HG03521 (cell line): ENCODE results near the gene GGPS1.
A peak's percentile ranks its signal among the peaks of the same experiment; 100 is the strongest.
"Not testable (repeated sequence)": the region's sequence is repeated elsewhere in the genome, so short reads cannot be mapped to it uniquely, and the experiment has no call there.

Source experiments
- ATAC-seq: cut with Tn5 transposase; IDR thresholded peaks from one replicate; pipeline ENCODE4 v1.9.1; 2021; ENCODE audit warnings: mild to moderate bottlenecking, moderate library complexity; ENCODE audit not compliant: unreplicated experiment

The GGPS1 gene

DNA sequence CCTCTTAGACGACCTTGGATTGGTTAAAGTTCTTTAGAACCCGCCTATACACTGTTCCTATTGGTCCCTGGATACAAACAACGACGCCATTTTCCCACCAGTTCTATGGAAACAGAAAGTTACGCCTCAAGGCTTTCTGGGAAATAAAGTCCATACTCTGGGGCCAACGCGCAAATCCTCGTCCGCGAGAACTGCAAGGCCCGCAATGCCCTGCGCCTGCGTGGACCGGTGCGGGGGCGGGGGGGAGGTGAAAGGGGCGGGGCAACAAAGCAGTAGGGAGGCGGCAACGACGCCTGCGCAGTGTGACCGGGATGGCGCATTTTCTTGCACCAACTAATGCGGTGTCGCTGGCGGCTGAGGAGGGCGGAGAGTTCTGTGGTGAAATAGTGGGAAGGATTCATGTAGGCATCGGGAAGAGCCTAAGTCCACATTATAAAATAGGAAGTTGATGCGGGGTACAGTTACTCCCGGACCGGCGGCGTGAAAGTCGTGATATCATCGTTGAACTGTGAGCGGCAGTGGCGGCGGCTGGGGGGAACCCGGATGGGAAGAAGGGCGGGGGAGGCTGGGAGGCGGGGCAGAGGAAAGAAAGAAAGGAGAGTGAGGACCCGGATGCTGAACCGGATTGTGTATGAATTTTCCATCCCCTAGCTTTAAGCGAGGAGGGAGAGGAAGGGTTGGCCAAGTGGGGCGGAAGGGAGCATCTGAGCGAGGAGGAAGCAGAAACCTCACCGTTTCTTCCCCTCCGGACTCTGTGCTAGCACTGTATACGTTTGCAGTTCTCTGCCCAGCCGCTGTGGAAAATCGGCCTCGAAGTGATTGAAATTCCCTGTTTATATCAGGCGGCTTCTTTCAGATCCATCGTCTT, at the start of gene GGPS1:
TSS of gene GGPS1 (plus strand) at position 300 of the 868 bp plus-strand sequence. CDS start 6,695 bp downstream, outside the sequence.
- peak; percentile 72 for ATAC-seq

DNA sequence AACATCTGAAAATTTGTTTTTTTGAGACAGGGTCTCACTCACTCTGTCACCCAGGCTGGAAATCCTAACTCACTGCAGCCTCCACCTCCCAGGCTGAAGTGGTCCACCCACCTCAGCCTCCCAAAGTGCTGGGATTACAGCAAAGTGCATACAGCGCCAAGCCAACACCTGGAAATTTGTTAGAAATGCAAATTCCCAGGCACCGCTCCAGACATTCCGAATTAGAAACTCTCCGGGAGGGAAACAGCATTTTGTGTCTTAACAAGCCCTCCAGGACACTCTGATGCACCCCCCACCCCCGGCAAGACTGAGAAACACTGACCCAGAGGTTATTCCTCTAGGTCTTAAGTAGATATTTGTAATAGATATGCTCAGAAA, 49.5 kb upstream of the GGPS1 start:
- no peak for ATAC-seq

DNA sequence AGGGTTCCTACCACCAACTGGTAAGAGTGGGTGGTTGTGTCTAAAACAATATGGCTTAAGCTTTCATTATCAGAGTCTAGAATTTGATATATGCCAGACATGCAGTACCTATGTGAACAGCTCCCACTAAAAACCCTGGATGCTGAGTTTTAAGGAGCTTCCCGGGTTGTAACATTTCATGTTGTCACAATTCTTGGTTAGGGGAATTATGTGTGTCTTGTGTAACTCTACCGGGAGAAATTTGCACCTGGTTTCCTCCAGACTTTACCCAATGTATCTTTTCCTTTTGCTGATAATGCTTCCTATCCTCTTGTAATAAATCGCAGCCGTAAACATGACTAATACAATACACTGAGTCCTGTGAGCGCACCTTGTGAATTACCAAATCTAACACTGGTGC, 48.7 kb upstream of the GGPS1 start:
- ATAC-seq = no peak

DNA sequence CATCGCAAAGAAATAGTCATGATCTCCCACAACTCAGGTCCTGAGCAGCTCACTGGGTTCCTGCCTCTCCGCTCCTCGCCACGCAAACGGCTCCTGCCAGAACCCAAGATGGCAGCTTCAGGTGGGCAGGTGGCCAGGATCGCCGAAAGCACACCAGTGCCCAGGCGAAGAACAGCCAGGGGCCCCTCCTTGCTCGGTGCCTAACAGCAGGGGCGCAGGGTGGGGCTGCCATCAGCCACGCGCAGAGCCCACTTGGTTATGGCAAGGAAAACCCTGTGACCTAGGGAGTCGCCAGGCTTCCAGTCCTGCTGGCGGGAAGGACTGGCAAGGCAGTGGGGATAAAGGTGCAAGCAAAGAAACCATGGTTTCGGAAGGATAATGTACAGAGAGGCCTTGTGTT, 47.9 kb upstream of the GGPS1 start:
- ATAC-seq = no peak

DNA sequence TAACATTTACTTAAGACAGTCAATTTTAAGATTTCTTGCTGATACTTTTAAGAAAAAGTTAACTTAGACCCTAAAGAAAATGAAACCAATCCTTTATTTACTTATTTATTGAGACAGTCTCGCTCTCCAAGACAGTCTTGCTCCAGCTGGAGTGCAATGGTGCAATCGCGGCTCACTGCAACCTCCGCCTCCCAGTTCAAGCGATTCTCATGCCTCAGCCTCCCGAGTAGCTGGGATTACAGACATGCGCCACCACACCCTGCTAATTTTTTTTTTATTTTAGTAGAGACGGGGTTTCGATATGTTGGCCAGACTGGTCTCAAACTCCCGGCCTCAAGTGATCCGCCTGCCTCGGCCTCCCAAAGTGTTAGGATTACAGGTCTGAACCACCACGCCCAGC, 44.7 kb upstream of the GGPS1 start:
- not testable (repeated sequence) for ATAC-seq

DNA sequence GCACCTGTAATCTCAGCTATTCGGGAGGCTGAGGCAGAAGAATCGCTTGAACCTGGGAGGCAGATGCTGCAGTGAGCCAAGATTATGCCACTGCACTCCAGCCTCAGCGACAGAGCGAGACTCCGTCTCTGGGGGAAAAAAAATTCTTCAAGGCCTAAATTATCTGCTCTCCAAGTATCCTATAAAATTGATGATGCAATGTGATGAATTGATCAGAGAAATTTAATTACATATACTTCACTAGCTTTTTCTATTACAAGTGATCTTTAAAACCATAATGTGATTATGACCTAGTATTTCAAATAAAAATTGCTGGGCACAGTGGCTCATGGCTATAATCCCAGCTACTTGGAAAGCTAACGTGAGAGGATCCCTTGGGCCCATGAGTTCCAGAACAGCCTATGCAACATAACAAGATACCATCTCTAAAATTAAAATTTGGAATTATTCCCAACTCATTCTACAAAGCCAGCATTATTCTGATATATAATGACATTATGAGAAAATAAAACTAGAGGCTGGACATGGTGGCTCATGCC, 44.1 kb upstream of the GGPS1 start:
- no peak for ATAC-seq

DNA sequence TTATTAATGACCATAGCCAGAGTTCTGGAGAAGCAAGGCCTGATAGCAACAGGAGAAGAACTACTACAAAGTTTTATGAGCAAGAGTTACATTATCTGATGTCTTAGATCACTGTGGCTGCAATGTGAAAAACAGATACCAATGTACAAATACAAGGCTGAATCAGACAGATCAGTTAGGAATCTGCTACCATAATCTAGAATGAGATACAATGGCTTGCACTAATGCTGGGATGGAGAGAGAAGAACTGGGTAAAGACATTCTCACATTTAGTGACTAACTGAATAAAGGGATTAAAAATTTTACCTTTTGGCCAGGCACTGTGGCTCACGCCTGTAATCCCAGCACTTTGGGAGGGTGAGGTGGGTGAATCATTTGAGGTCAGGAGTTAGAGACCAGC, 41.7 kb upstream of the GGPS1 start:
- ATAC-seq = no peak

DNA sequence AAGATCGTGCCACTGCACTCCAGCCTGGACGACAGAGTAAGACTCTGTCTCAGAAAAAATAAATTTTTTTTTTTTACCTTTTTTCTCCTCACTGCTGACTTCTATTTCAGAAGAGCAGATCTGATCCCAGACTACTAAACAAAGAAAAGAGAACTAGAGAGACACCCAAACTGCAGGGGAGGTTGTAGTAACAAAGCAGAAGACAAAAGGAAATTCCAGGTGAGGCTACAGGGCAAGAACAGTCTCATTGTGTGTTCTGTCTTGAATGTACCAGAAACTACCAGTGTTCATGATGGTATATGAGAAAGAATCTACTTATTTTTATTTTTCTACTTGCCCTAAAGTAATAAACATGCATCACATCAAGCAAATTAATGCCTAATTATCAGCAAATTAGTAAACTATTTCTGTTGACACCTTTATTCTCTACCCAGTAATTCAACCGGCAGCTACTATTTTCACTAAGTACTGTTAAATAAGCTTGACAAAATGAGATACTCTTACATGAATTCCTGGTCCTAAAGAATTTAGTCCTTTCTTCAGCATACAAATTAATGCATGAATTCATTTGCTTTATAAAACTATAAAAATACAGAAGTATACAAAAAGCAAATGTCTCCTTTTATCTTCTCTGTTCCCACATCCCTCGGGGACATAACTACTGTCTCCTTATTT, 41.0 kb upstream of the GGPS1 start:
- no peak for ATAC-seq

DNA sequence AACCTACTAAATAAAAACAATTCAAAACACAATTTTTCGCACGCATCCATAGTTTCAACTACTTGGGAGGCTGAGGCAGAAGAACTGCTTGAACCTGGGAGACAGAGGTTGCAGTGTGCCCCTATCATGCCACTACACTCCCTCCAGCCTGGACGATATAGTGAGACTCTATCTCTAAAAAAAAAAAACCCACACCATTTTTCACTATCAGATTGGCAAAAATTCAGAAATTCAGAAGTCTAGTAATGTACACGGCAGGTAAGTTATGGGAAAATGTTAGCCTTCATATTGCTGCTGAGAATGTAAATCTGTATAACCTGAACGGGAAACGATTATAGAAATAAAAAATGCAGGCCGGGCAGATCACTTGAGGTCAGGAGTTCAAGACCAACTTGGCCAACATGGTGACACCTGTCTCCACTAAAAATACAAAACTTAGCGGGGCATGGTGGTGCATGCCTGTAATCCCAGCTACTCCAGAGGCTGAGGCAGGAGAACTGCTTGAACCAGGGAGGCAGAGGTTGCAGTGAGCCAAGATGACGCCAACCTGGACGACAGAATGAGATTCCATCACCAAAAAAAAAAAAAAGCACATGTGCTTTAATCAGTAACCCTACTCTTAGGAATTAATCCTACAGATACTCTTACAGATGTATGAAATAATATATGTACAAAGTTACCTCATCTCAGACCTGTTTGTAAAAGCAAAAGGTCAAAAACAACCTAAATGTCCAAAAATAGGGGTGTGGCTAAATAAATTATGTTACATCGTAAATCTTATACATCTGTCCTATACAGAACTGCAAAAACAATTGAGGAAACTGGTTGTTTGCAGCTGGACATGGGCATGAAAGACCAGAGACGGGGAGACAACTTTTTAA, 38.3 kb upstream of the GGPS1 start:
- no peak for ATAC-seq

DNA sequence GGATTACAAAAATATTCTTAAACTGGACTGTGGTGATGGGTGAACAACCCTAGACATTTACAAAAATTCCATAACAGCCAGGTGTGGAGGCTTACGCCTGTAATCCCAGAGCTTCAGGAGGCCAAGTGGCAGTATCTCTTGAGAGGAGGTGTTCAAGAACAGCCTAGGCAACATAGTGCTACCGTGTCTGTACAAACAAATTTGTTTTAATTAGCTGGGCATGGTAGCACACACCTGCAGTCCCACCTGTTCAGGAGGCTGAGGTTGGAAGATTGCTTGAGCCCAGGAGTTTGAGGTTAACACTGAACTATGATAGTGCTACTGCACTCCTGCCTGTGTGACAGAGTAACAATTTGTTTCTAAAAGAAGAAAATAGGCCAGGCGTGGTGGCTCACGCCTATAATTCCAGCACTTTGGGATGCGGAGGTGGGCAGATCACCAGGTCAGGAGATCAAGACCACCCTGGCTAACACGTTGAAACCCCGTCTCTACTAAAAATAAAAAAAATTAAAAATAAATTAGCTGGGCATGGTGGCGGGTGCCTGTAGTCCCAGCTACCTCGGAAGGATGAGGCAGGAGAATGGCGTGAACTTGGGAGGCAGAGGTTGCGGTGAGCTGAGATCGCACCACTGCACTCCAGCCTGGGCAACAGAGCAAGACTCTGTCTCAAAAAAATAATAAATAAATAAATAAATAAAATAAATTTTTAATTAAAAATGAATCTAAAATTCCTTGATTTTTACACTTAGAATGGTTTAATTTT, 37.4 kb upstream of the GGPS1 start:
- no peak for ATAC-seq

DNA sequence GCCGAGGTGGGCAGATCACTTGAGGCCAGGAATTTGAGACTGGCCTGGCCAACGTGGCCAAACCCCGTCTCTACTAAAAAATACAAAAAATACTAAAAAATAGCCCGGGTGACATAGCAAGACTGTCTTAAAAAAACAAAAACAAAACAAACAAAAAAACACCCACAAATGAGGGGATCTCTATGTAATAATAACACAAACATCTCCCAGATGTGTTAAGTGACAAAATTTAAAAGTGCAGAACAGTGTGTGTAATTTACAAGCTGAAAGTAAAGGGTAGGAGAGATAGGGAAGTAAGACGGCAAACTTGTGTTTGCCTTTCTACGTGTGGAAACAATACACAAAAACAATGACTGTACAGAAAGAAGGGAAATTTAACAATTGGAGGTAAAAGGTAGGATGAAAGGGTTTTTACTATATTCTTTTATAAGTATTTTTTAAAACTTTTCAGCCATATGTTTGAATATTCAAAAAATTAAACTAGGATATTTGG, 36.7 kb upstream of the GGPS1 start:
- ATAC-seq = no peak

DNA sequence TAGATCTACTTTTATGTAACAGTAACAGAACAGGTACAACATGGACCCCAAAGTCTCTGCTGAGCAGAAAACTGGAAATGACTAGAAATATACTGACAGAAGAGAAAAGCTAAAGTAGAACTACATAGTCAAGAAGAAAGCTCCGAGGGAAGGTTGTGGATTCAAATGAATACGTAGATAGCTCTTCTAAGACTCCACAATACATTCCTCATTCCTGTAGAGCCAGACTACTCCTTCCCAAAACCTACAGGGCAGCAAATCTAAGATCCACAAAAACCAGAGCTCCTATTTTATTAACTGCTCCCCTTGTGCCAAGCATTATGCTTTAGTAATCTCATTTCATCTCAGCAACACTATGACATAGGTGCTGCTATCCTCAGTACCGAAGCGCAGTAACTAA, 35.6 kb upstream of the GGPS1 start:
- ATAC-seq = no peak

DNA sequence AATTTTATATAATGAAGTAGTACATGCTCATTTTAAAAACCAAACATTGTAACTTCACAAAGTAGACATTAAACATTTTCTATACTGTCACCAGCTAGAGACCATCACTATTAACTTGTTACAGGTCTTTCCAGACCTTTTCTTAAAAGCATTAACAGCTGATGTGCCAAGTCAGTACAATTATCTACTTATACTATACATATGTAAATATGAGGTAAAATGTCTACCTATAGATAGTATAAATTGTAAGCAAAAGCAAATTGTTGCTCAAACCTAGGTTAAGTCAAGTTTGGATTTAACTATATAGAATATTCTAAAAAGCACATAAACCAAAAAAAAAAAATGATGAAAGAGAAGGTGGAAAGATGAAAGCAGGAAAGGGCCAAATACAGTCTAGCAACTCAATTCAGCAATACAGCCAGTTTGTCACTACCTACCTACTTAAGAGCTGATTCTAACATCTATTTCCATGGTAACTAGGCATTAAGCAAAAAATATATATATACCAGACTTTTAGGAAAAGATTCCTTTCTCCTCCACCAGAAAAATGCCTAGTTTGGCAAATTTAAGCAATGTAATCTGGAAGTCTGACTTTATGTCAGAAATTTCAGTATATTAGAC, 34.9 kb upstream of the GGPS1 start:
- ATAC-seq = no peak

DNA sequence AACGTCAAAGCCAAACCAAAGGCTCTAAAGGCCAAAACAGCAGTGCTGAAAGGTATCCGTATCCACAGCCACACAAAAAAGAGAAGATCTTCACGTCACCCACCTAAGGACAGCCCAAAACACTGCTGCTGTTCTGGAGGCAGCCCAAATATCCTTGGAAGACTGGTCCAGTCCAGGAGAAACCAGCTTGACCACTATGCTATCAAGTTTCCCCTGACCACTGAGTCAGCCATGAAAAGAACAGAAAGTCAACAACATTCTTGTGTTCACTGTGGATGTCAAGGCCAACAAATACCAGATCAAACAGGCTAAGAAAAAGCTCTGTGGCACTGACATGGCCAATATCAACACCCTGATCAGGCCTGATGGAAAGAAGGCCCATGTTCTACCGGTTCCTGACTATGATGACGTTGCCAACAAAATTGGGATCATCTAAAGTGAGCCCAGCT, 32.4 kb upstream of the GGPS1 start:
- no peak for ATAC-seq

DNA sequence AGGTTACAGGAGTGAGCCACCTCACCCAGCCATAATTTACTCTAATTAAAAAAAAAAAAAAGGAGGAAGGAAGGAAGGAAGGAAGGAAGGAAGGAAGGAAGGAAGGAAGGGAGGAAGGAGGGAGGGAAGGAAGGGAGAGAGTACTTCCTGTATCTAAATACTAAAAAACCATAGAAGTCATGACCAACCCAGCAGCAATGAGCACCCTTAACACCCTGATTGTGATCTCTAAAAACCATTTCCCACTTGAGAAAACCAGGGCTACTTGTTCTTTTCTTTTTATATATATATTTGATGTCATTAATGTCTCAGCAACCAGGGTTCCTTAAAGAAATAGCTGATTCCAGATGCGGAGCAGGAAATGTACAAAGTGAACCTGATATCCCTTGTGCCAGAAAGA, 31.6 kb upstream of the GGPS1 start:
- ATAC-seq = no peak

DNA sequence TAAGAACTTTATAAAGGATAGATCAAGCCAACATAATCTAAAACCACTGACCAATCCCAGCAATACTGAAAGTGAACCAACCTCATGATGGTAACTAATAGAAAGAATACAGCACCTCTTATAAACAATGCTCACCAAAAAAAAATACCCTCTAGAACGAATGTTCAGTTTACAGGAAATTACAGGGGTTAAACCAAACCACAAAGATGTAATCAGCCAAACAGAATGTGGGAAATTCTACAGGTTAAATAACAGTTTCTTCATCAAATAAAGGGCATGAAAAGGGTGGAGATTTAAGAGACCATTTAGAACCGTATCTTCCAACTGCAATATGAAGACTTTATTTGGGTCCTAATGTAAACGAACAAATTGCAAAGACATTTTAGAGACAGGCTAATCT, 30.8 kb upstream of the GGPS1 start:
- no peak for ATAC-seq

DNA sequence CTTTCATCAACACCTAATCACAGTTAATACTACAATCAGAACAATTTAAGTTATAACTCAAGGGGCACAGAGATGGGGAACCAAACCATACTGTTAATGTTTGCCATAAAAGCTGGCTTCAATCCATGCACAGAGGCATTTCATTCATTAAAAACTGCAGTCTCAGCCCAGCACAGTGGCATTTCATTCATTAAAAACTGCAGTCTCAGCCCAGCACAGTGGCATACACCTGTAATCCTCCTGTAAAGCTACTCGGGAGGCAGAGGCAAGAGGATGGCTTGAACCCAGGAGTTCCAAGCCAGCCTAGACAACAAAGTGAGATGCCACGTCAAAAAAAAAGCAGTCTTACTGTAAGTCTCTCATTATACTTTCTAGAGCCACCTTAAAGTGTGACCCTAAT, 29.6 kb upstream of the GGPS1 start:
- no peak for ATAC-seq

DNA sequence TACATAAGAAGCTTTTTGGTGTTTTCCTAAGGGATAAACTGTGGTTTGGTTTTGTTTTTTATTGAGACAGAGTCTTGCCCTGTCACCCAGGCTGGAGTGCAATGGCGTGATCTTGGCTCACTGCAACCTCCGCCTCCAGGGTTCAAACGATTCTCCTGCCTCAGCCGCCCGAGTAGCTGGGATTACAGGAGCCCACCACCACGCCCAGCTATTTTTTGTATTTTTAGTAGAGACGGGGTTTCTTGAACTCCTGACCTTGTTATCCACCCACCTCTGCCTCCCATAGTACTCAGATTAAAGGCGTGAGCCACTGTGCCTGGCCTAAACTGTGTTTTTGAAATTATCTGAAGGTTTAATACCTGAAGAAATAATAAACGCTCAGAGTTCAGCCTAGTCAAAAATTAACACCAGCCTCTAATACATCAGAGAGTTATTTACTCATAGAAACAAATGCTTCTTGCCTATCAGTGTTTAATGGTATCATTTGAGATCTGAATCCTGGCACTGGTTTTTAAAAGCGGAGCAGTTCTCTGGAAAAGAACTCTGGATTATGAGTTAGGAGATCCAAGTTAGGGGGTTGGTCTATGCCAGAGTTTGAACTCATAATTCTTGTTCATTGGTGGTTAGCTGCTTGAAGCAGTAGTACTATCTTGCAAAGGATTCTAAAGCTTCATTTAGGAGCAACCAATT, 29.1 kb upstream of the GGPS1 start:
- ATAC-seq = no peak

DNA sequence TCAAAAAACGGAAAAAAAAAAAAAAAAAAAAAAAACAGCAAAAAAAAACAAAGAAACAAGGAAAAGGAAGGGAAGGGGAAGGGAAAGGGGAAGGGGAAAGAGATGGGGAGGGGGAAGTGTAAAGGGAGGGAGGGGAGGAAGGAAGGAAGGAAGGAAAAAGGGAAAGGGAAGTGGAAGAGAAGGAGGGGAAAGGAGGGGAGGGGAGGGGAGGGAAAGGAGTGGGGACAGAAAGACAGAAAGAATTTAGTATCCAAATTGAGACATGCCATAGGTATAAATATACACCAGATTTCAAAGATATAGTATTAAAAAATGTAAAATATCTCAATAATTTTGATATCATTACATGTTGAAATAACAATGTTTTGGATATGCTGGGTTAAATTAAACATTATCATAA, 26.2 kb upstream of the GGPS1 start:
- no peak for ATAC-seq
